ENCODE results near the gene ANKRD6. TPM values are rescaled to one million over a fixed set of nuclear protein-coding genes. Genes with fewer than 3 reads are reported as not detected.

The ANKRD6 gene
- total and polyA plus RNA-seq, 8 donors, result 14.1 to 50.7 (median 37.2) TPM

DNA sequence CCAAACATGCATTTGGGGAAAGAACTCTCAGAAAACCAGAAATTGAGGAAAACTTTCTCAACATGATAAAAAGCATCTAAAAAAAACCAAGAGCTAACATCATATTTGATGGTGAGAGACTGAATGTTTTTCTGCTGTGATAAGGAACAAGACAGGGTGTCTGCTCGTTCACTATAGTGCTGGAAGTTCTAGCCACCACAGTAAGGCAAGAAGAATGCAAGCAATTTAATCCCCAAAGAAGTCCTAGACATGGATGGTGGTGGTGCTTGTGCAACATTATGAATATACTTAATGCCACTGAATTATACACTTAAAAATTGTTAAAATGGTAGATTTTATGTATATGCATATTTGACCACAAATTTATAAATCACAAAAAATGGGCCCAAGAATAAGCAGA is 152.2 kb downstream of the ANKRD6 start:
- intact Hi-C loops (cut with DNase I), result no loop called here
- no peak overlapping the region for H3K27ac ChIP-seq
- H3K36me3 ChIP-seq, result no peaks in the 10 kb centered on the region
- no peaks in the 10 kb centered on the region for H3K9me3 ChIP-seq
- ATAC-seq (no peak), DNase-seq (no peak)
- no peaks in the 10 kb centered on the region for H3K4me1 ChIP-seq
- H3K4me3 ChIP-seq, result no peak overlapping the region
- no peaks in the 10 kb centered on the region for H3K27me3 ChIP-seq
- TF ChIP-seq, protein P1, sequence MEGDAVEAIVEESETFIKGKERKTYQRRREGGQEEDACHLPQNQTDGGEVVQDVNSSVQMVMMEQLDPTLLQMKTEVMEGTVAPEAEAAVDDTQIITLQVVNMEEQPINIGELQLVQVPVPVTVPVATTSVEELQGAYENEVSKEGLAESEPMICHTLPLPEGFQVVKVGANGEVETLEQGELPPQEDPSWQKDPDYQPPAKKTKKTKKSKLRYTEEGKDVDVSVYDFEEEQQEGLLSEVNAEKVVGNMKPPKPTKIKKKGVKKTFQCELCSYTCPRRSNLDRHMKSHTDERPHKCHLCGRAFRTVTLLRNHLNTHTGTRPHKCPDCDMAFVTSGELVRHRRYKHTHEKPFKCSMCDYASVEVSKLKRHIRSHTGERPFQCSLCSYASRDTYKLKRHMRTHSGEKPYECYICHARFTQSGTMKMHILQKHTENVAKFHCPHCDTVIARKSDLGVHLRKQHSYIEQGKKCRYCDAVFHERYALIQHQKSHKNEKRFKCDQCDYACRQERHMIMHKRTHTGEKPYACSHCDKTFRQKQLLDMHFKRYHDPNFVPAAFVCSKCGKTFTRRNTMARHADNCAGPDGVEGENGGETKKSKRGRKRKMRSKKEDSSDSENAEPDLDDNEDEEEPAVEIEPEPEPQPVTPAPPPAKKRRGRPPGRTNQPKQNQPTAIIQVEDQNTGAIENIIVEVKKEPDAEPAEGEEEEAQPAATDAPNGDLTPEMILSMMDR (IDR thresholded peaks at IDR 0.05), result no peak

DNA sequence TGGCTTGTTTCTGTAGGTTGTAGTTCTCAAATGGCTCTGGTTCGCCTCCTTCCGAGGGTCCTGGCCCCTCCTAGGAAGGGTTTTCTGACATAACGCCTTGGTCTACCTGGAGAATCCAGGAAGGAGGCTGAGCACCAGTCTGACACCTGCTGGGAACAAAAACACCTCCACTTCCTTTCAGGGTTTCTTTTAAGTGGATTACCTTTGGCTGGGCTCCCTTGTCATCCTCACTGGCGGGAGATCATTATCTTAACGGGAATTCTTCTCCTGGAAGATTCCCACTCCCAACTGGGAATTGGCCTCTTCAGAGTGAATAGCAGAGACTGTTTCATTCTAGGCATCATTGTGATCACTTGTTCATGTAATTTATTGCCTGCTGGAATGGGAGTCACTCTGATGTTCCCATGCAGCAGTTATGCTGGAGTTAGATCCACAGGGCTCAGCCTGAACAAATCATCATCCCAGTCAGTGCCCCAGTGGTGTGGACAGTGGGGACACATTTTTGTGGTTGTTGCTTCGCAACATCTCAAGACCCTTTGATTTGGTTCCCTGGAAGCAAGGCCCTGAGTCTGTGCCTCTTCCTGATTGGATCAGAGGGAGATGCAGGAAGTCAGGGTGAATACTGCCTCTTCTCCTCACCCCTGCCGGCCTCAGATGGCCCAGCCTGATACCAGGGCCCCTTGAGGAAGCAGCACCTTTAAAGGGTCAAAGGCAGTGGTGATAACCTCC is 156.5 kb downstream of the ANKRD6 start:
- H3K27ac ChIP-seq, result no peak overlapping the region
- no peaks in the 10 kb centered on the region for H3K4me1 ChIP-seq
- no peak overlapping the region for H3K4me3 ChIP-seq
- no peaks in the 10 kb centered on the region for H3K36me3 ChIP-seq
- DNase-seq (no peak), ATAC-seq (no peak)
- no peaks in the 10 kb centered on the region for H3K27me3 ChIP-seq
- TF ChIP-seq, protein P1 (IDR thresholded peaks at IDR 0.05), result no peak
- intact Hi-C loops (cut with DNase I), result no loop called here
- no peaks in the 10 kb centered on the region for H3K9me3 ChIP-seq

DNA sequence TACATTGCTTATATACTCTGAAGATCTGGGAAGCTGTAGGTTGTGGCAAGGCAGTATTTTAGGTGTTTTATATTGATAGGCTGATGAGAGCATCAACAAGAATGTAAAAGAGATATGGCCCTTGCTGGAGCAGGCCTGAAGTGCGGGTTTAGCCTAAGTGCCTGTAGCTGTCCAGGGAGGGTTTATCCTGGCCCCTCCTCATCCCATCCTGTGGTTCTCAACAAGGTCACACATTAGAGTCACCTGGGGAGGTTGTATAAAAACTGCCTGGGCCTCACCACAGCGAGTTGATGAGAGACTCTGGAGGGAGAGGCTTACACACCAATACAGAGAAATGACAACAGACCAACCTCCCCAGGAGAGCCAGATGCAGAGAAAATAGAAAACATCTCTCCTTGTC is 157.2 kb downstream of the ANKRD6 start:
- Histone ChIP-seq H3K9me3 (no peaks in the 10 kb centered on the region), H3K4me3 (no peak overlapping the region), H3K4me1 (no peaks in the 10 kb centered on the region), H3K27ac (no peak overlapping the region), H3K27me3 (no peaks in the 10 kb centered on the region), H3K36me3 (no peaks in the 10 kb centered on the region)
- intact Hi-C loops (cut with DNase I), result no loop called here
- no peak for ATAC-seq
- DNase-seq, result no peak
- TF ChIP-seq, protein P1 (IDR thresholded peaks at IDR 0.05), result no peak

GRCh38 chr6:89591745-89592144 is 158.8 kb downstream of the ANKRD6 start:
- no peak overlapping the region for H3K27ac ChIP-seq
- DNase-seq (no peak), ATAC-seq (no peak)
- H3K36me3 ChIP-seq, result no peaks in the 10 kb centered on the region
- H3K27me3 ChIP-seq, result no peaks in the 10 kb centered on the region
- H3K4me3 ChIP-seq, result no peak overlapping the region
- H3K4me1 ChIP-seq, result no peaks in the 10 kb centered on the region
- intact Hi-C loops (cut with DNase I), result no loop called here
- no peaks in the 10 kb centered on the region for H3K9me3 ChIP-seq
- TF ChIP-seq, protein P1 (IDR thresholded peaks at IDR 0.05), result no peak

- DNase-seq (no peak), ATAC-seq (no peak)
- no peaks in the 10 kb centered on the region for H3K4me1 ChIP-seq
- H3K4me3 ChIP-seq, result no peak overlapping the region
- TF ChIP-seq, protein P1 (IDR thresholded peaks at IDR 0.05), result no peak
- H3K27me3 ChIP-seq, result no peaks in the 10 kb centered on the region
- intact Hi-C loops (cut with DNase I), result loop anchor here in 1 of 2 donors (5.0 kb wide), 1 partner anchor 164 kb away; the partner anchor contains the start of gene ANKRD6
- no peak overlapping the region for H3K27ac ChIP-seq
- no peaks in the 10 kb centered on the region for H3K9me3 ChIP-seq
- H3K36me3 ChIP-seq, result no peaks in the 10 kb centered on the region
These were observed 163.1 kb downstream of the ANKRD6 start for GRCh38 chr6:89596056-89596455.
